GM21423 (cell line): ENCODE measurements around the gene SLC35E4.

Experiments
- ATAC-seq: cut with Tn5 transposase; IDR thresholded peaks from one replicate; pipeline ENCODE4 v1.9.1; 2021; ENCODE audit warnings: mild to moderate bottlenecking, moderate library complexity; ENCODE audit not compliant: unreplicated experiment

The SLC35E4 gene

DNA sequence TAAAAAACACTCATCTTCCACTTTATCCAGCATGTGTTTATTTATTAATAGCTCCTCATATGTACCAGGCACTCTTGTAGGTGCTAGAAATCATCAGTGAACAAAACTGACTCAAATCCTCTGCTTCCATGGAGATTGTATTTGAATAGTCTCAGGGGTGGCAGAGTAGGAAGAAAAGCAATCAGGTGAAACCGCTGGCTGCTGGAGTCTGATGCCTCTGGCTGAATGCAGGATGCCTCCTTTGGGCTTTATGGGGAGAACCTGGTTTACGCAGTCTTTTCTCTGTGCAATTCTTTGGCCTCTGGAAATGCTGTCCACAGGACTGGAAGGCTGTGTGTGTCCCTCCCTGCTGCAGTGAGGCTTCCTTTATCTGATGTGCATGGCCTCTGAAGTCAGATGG, 46.2 kb downstream of the SLC35E4 start:
- no peak for ATAC-seq

DNA sequence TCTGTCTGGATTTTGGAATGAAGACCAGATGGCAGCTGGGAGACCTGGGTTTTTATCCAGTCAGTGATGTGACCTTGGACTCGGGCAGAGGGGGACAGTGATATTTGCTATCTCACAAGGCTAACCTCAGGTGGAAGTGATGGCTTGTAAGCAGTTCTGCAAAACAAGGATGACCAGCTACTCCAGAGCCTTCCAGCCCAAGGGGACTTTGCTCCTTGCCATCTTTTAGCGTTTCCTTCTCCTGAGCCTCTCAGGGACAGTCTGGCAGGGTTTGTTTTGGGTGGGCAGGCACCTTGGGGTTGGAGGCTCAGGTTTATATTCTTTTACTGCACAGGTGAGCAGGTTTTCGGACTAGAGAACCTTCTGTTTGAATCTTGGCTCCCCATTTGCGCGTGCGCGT, 49.6 kb downstream of the SLC35E4 start:
- no peak for ATAC-seq

- no peak for ATAC-seq
Observed at GRCh38 chr22:30687358-30687757, 51.8 kb downstream of the SLC35E4 start.

DNA sequence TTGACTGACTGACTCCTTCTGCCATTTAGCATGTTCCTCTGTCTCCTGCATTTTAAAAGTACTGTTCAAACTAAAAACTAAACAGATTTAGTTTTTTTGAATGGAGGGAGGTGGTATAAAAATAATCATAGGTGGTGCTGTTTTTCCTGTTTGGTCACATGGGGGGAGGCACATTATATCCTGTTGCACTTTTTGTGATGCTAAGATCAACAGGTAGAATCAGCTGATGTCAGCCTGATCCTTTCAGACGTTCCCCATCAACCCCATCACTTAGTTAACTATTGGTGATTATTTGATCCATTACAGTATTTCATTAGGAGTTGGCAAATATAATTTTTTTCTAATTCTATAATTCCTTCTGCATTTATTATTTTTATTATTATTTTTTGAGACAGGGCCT, 54.0 kb downstream of the SLC35E4 start:
- no peak for ATAC-seq

DNA sequence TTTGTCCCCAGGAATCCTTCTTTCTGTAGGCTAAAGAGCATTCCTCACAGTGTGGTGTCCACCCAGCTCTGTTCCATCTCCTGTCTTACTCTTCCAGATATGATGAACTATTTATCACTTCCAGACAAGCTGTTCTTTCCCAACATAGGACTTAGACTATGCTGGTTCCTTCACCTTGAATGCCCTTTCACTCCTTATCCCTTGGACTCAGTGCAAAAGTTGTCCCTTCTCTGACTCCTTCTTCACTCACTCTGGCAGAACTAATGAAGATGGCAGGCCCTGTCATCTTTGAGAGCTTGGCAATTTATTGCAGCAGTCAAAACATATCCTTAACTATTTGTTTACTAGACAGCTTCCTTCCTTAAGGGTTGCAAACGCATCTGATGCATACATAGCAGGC, 55.6 kb downstream of the SLC35E4 start:
- ATAC-seq: no peak

DNA sequence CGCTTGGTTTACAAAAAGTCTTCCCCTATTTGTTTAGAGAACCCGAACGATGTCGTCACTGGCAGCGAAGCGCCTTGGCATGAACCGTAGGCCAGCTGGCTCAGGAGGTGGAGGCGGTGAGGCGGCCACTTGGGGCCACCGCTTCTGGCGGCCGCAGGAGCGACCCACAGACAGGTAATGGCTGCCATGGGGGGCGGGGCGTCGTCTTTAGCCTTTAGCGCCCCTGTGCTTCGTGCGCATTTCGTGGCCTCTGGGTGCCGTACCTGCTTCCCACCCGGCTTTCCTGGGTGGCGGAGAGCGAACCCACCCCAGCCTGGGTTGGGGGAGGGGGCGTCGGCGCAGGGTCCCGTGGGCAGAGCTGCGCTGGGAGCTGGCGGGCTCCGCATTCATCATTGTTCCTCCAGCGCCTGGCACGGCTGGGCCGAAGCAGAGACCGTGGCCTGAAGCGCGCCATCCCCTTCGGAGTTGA, 58.6 kb downstream of the SLC35E4 start:
- ATAC-seq: no peak

DNA sequence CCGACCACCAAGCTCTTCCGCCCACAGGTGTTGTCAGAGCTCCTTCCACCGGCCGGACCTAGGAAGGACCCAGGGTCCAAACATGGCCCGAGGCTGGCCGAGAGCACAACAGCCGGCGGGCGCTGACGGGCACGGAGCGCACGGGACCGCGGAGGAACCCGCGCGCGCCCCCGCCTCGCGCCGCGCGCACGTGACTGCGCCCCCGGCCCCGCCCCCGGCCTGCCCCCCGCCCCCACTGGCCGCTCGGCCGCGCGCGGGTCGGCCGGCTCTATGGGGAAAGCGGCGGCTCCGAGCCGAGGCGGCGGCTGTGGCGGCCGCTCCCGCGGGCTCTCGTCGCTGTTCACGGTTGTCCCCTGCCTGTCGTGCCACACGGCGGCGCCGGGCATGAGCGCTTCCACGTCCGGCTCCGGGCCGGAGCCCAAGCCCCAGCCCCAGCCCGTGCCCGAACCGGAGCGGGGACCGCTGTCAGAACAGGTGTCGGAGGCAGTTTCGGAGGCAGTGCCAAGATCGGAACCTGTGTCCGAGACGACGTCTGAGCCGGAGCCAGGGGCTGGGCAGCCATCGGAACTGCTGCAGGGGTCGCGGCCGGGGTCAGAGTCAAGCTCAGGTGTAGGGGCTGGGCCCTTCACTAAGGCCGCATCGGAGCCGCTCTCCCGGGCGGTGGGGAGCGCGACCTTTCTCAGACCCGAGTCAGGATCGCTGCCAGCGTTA, 59.2 kb downstream of the SLC35E4 start, which contains the start of gene OSBP2:
TSS of gene OSBP2 (plus strand) at position 235 of the 711 bp plus-strand sequence. CDS start at position 271, 36 bp downstream.
- no peak for ATAC-seq

GRCh38 chr22:30695351-30695851, 59.8 kb downstream of the SLC35E4 start:
- ATAC-seq: no peak

- no peak for ATAC-seq
Observed at GRCh38 chr22:30695871-30696655, 60.5 kb downstream of the SLC35E4 start.
